ENCODE data around the gene GPR84. TPM values are rescaled to one million over a fixed set of nuclear protein-coding genes. Genes with fewer than 3 reads are reported as not detected.

Gene GPR84
- total RNA-seq, 4 donors from 2014 or later = 0.39 to 0.40 TPM; not detected in 2

DNA sequence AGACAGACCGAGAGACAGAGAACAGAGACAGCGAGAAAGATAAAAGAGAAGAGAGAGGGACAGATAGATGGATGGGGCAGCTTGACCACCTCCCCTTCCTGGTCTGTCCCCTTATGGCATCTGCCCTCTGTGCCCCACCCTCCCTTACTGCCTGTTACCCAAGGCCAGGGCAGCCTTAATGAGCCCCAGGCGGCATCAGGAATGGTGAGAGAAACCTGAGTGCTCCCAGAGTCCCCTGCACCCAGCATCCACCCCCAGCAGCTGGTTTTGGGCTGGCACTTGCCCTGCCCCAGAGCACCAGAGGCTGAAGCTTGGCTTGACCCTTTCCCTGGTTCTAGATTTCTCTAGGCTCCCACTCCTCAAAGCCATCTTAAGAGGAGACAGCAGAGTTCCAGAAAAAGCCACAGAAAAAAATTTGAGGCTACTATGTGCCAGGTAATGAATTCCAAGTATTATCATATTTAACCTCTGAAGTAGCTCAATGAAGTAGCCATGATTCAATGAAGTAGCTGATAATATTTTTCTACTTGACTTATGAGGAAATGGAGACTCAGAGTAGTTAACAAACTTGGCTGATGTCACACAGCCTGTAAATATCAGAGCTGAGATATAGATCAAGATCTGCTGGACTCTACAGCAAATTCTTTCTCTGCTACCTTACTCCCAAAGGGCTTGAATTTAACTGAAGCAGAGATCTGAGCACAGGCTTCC is 22.3 kb upstream of the GPR84 start:
- Histone ChIP-seq H3K4me3 (replicated peaks in 1 of 3) (no peak overlapping the region), H3K36me3 (no peaks in the 10 kb centered on the region), H3K9me3 (no peaks in the 10 kb centered on the region), H3K27me3 (no peaks in the 10 kb centered on the region), H3K4me1 (peaks cover 62 to 78% of the 10 kb centered on the region in 2 donors), H3K27ac (peak overlapping the region; percentile 89 to 97 (median 96))
- DNase-seq = no peak
- intact Hi-C loops (cut with DNase I) = no loop called here
- WGBS, 2 donors = 91 to 95% methylated on average over 3 of the region's 3 CpGs
- no peak for TF ChIP-seq POLR2A (IDR thresholded peaks at IDR 0.05)
- TF ChIP-seq CTCF (IDR thresholded peaks at IDR 0.05) = no peak

- peaks cover 67 to 84% of the 10 kb centered on the region in 2 donors for H3K4me1 ChIP-seq
- TF ChIP-seq POLR2A (IDR thresholded peaks at IDR 0.05) = no peak
- TF ChIP-seq CTCF (IDR thresholded peaks at IDR 0.05) = no peak
- 54 to 64% methylated on average over 10 of the region's 10 CpGs for WGBS, 2 donors
- H3K36me3 ChIP-seq = no peaks in the 10 kb centered on the region
- DNase-seq = no peak
- H3K4me3 ChIP-seq (replicated peaks in 1 of 3) = no peak overlapping the region
- no peaks in the 10 kb centered on the region for H3K27me3 ChIP-seq
- peak overlapping the region; percentile 59 to 97 (median 89) for H3K27ac ChIP-seq
- intact Hi-C loops (cut with DNase I) = no loop called here
- H3K9me3 ChIP-seq = no peaks in the 10 kb centered on the region
Measured at GRCh38 chr12:54385251-54385914, 21.1 kb upstream of the GPR84 start.

DNA sequence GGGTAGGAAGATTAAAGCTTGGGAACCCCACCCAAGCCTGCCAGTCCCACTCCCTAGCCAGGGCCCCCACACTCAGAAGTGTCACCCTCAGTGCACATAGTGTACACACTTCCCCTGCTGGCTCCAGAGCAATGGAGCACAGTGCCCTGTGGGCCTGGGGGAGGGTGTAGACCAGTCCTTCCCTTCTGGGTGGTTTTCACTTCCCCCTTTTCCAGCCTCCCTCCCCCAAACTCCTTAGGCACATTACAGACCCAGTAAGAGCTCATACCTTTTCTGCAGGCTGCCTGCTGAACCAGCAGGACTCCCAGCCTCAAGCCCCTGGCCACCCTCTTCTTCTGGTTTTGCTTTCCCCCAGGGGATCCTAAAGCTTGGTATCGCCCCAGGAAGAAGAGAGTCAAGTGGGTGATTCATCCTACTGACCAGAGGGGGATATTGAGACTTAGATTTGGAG is 20.3 kb upstream of the GPR84 start, which contains the start of gene ZNF385A:
Gene ZNF385A (minus strand): TSS at position 143 of the 451 bp plus-strand sequence. CDS start 219 bp downstream, outside the sequence.
- WGBS, 2 donors = 45 to 76% methylated on average over 1 of the region's 1 CpG
- H3K4me3 ChIP-seq (replicated peaks in 1 of 3) = no peak within 1 kb of the TSS

GRCh38 chr12:54383041-54383609 is 18.8 kb upstream of the GPR84 start:
- Histone ChIP-seq H3K4me1 (peaks cover 60 to 91% of the 10 kb centered on the region in 2 donors), H3K9me3 (no peaks in the 10 kb centered on the region), H3K4me3 (replicated peaks in 1 of 3) (no peak overlapping the region), H3K36me3 (no peaks in the 10 kb centered on the region), H3K27ac (peak overlapping the region; percentile 26 to 72 (median 49)), H3K27me3 (no peaks in the 10 kb centered on the region)
- TF ChIP-seq POLR2A (IDR thresholded peaks at IDR 0.05) (no peak), CTCF (IDR thresholded peaks at IDR 0.05) (no peak)
- no peak for DNase-seq
- intact Hi-C loops (cut with DNase I) = no loop called here
- 88 to 93% methylated on average over 3 of the region's 3 CpGs for WGBS, 2 donors

More for the DNA sequence above, 20.3 kb upstream of the GPR84 start, which contains the start of gene ZNF385A:
- no peaks in the 10 kb centered on the region for H3K9me3 ChIP-seq
- no peaks in the 10 kb centered on the region for H3K27me3 ChIP-seq
- peak; percentile 45 to 51 for DNase-seq
- peak within 1 kb of the TSS; percentile 59 to 97 (median 89) for H3K27ac ChIP-seq
- H3K36me3 ChIP-seq = no peaks in the 10 kb centered on the region
- peaks cover 67 to 92% of the 10 kb centered on the region in 2 donors for H3K4me1 ChIP-seq
- TF ChIP-seq CTCF (IDR thresholded peaks at IDR 0.05) = no peak
- no peak for TF ChIP-seq POLR2A (IDR thresholded peaks at IDR 0.05)
- intact Hi-C loops (cut with DNase I) = no loop called here

Measured in thyroid gland (tissue), 4 donors.